GM12878 (cell line): ENCODE data around the gene TGFBRAP1. TPM values are rescaled to one million over a fixed set of nuclear protein-coding genes. Genes with fewer than 3 reads are reported as not detected.

ENCODE experiments used
- ATAC-seq: fragments of 200-7000 bp; cut with Tn5 transposase; 3 replicates; pipeline ENCODE4 v1.9.1; 2020; ENCODE audit warnings: mild to moderate bottlenecking, moderate library complexity
- BruUV-seq: library from RNA; stranded (reverse); fragments of 400-500 nt; replicated peaks from 2 replicates; lab custom pipeline; 2021; lab: Mats Ljungman, UMichigan
- CTCF ChIA-PET: fragments of 300-600 bp; sonication (Branson Sonifier 250); formaldehyde crosslinking; extraction: SDS; loops from one replicate; lab custom pipeline; 2021; ENCODE audit warnings: inconsistent platforms; lab: Yijun Ruan, JAX
- POLR2A ChIA-PET: fragments of 350-600 bp; formaldehyde crosslinking; extraction: SDS; loops from one replicate; lab custom pipeline; 2021; ENCODE audit warnings: inconsistent platforms; lab: Charles Lee
- RAD21 ChIA-PET: fragments of 300-600 bp; sonication (Branson Sonifier 250); formaldehyde crosslinking; loops from one replicate; lab custom pipeline; 2023; ENCODE audit warnings: antibody characterized with exemption; ENCODE audit not compliant: unreplicated experiment; lab: Charles Lee
- SMC1A ChIA-PET: fragments of 300-600 bp; sonication (Branson Sonifier 250); formaldehyde crosslinking; loops from one replicate; lab custom pipeline; 2023; ENCODE audit not compliant: unreplicated experiment, uncharacterized antibody; lab: Charles Lee
- DNase-seq: peaks from one replicate; pipeline ENCODE4 v3.0.0-alpha.2; 2011; ENCODE audit warnings: low read depth, low spot score
- FAIRE-seq: peaks from 3 replicates; lab custom pipeline; 2011; peaks lifted over from hg19 to GRCh38; lab: Jason Lieb, UNC
- H2AFZ ChIP-seq: 2 replicates; pipeline ENCODE4 v1.6.0; 2011; ENCODE audit warnings: low read depth, low read length, control low read depth; ENCODE audit not compliant: control insufficient read depth
- H3K27ac ChIP-seq: 2 replicates; pipeline ENCODE4 v1.5.1; 2011; ENCODE audit warnings: control low read depth; ENCODE audit not compliant: control insufficient read depth, insufficient read depth
- H3K27me3 ChIP-seq, 2 experiments: replicated peaks in 1 of 2; 2 replicates each; pipeline versions ENCODE4 v1.6.0 to v1.6.1; 2011; ENCODE audit warnings: low read length in 1 of 2; ENCODE audit not compliant: control insufficient read depth in 2 of 2, insufficient read depth in 2 of 2
- H3K36me3 ChIP-seq, 2 experiments: 2 replicates each; pipeline ENCODE4 v1.5.1; 2011; ENCODE audit warnings: low read length in 1 of 2; ENCODE audit not compliant: control insufficient read depth in 2 of 2, insufficient read depth in 2 of 2
- H3K4me1 ChIP-seq: 2 replicates; pipeline ENCODE4 v1.6.1; 2011; ENCODE audit warnings: mild to moderate bottlenecking, low read length, moderate library complexity, mixed read lengths; ENCODE audit not compliant: control insufficient read depth, insufficient read depth
- H3K4me2 ChIP-seq: 2 replicates; pipeline ENCODE4 v1.6.0; 2011; ENCODE audit warnings: control low read depth; ENCODE audit not compliant: control insufficient read depth, insufficient read depth
- H3K4me3 ChIP-seq: fragments of 200-600 bp; sonication (generic); 2 replicates; pipeline ENCODE4 v1.5.1; 2016
- H3K79me2 ChIP-seq: 2 replicates; pipeline ENCODE4 v1.6.0; 2011; ENCODE audit warnings: low read length; ENCODE audit not compliant: control insufficient read depth, insufficient read depth
- H3K9ac ChIP-seq: 2 replicates; pipeline ENCODE4 v1.8.0; 2011; ENCODE audit warnings: low read length, control low read depth, mixed read lengths; ENCODE audit not compliant: control insufficient read depth, insufficient read depth
- H3K9me3 ChIP-seq: replicated peaks from 3 replicates; pipeline ENCODE4 v1.5.1; 2011; ENCODE audit warnings: mild to moderate bottlenecking, low read length; ENCODE audit not compliant: control insufficient read depth, insufficient read depth
- H4K20me1 ChIP-seq: 2 replicates; pipeline ENCODE4 v1.6.0; 2011; ENCODE audit not compliant: control insufficient read depth, insufficient read depth
- BACH1 ChIP-seq: fragments of 450-650 bp; IDR thresholded peaks from 2 replicates; pipeline ENCODE4 v1.6.1; 2017; ENCODE audit warnings: mild to moderate bottlenecking, borderline replicate concordance
- BMI1 ChIP-seq: fragments of 450-650 bp; IDR thresholded peaks from 2 replicates; pipeline ENCODE4 v1.6.1; 2016; ENCODE audit warnings: mild to moderate bottlenecking, moderate library complexity, borderline replicate concordance
- CHD1 ChIP-seq: IDR thresholded peaks from 2 replicates; pipeline ENCODE4 v1.6.1; 2012; ENCODE audit warnings: low read depth, low read length, improper control_type of control experiment
- EGR1 ChIP-seq, 2 experiments: IDR thresholded peaks; 1 replicate in 1 of 2; 2 replicates in 1 of 2; pipeline ENCODE4 v1.6.1; 2011 to 2012; ENCODE audit warnings: low read depth in 2 of 2, low read length in 2 of 2, borderline replicate concordance in 1 of 2, mild to moderate bottlenecking in 1 of 2, moderate library complexity in 1 of 2
- KAT2A ChIP-seq: conservative IDR thresholded peaks from 2 replicates; pipeline ENCODE4 v1.6.1; 2011; ENCODE audit warnings: low read depth, low read length; ENCODE audit not compliant: control insufficient read depth
- NFIC ChIP-seq: IDR thresholded peaks from 2 replicates; pipeline ENCODE4 v1.6.1; 2012; ENCODE audit warnings: low read depth, mild to moderate bottlenecking, inconsistent platforms, low read length, moderate library complexity
- NR2C1 ChIP-seq: fragments of 450-650 bp; IDR thresholded peaks from 2 replicates; pipeline ENCODE4 v1.6.1; 2017; ENCODE audit warnings: antibody characterized with exemption, mild to moderate bottlenecking, moderate library complexity
- NRF1 ChIP-seq: conservative IDR thresholded peaks from 2 replicates; pipeline ENCODE4 v1.6.1; 2011; ENCODE audit warnings: mild to moderate bottlenecking, low read depth, low read length, improper control_type of control experiment
- POU2F2 ChIP-seq: IDR thresholded peaks from 3 replicates; pipeline ENCODE4 v1.6.1; 2011; ENCODE audit warnings: low read depth, mild to moderate bottlenecking, low read length, borderline replicate concordance
- RAD51 ChIP-seq: fragments of 450-650 bp; IDR thresholded peaks from 2 replicates; pipeline ENCODE4 v1.6.1; 2016; ENCODE audit warnings: moderate library complexity, mild to moderate bottlenecking, inconsistent platforms
- RB1 ChIP-seq: fragments of 450-650 bp; formaldehyde crosslinking; IDR thresholded peaks from 2 replicates; pipeline ENCODE4 v1.6.1; 2017; ENCODE audit warnings: mild to moderate bottlenecking, borderline replicate concordance
- SREBF1 ChIP-seq: IDR thresholded peaks from 2 replicates; pipeline ENCODE4 v1.6.1; 2012; ENCODE audit warnings: mild to moderate bottlenecking, low read length
- WGBS: methylation state at CpG from one replicate; pipeline ENCODE4 v1.1.6; 2016; ENCODE audit warnings: low lambda C conversion rate; ENCODE audit not compliant: insufficient replicate concordance, insufficient coverage; ENCODE audit errors: missing lambda C conversion rate; 5-methylcytosine and 5-hydroxymethylcytosine counted together
- in situ Hi-C: fragments of 300-500 bp; cut with MboI; formaldehyde crosslinking; loops from 9 replicates; pipeline ENCODE4 v1.14.3; 2018; ENCODE audit warnings: mixed read lengths
- intact Hi-C: fragments of 100-400 bp; cut with micrococcal nuclease; formaldehyde crosslinking; loops from one replicate; pipeline ENCODE4 v1.14.2; 2022; ENCODE audit not compliant: unreplicated experiment
- polyA plus RNA-seq, 11 experiments: library from polyadenylated mRNA; depleted of rRNA in 4 of 11; unstranded in 6 of 11; stranded (reverse) in 5 of 11; fragments of >200 nt; fragmentation: Nextera tagmentation in 4 of 11; fragmentation: Illumina TruSeq in 1 of 11; extraction: Ambion mirVana in 4 of 11; extraction: Trizol in 1 of 11; gene quantifications; 1 replicate in 1 of 11; 2 replicates in 10 of 11; pipeline versions ENCODE4 v1.2.1 to v1.2.3, GENCODE V29; 2011 to 2016; ENCODE audit warnings: inconsistent platforms in 2 of 11, missing spikeins in 2 of 11, low read depth in 1 of 11
- total RNA-seq, 4 experiments: library from RNA; depleted of rRNA in 3 of 4; stranded (reverse); fragments of >200 nt in 3 of 4; fragmentation: Illumina TruSeq in 1 of 4; extraction: Trizol in 1 of 4; gene quantifications; 2 replicates each; pipeline versions ENCODE4 v1.2.1 to v1.2.3, GENCODE V29; 2013 to 2021
- TF ChIP-seq, protein P1 (sequence below): fragments of 450-650 bp; IDR thresholded peaks from 2 replicates; pipeline ENCODE4 v1.6.1; 2017; ENCODE audit warnings: mild to moderate bottlenecking, moderate library complexity
- TF ChIP-seq, protein P2 (sequence below): IDR thresholded peaks from 2 replicates; pipeline ENCODE4 v1.6.1; 2012; ENCODE audit warnings: low read depth, low read length, improper control_type of control experiment
- TF ChIP-seq, protein P3 (sequence below): fragments of 450-650 bp; IDR thresholded peaks from 2 replicates; pipeline ENCODE4 v1.6.1; 2018; ENCODE audit warnings: mild to moderate bottlenecking, low read depth, moderate library complexity; ENCODE audit not compliant: partially characterized antibody
- TF ChIP-seq, protein P4 (sequence below): IDR thresholded peaks from 2 replicates; pipeline ENCODE4 v1.6.1; 2012; ENCODE audit warnings: low read length, inconsistent platforms

TGFBRAP1 gene
- total and polyA plus RNA-seq, 10 of the 15 experiments (the other 5 are each of a cell fraction or from before 2014, with no cell fraction given), result 7.9 to 37.4 (median 23.7) TPM

DNA sequence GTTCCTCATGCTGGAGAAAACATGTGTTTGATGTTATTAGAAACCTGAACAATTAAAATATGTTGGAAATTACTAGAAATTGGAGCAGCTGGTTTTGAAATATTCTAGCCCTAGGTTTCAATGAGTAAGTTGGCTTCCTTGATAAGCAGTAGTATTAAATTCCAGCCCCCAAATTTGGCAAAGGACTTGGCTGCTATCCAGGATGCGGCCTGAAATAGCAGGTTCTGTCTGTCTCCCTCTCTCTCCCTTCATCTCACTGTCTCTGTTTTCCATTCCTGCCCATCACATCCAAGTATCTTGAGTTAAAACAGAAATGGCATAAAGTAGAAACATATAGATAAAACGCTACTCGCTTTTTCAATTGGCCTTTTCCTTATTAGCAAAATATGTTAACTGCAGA, 108.9 kb downstream of the TGFBRAP1 start:
- H3K9me3 ChIP-seq, result no peaks in the 10 kb centered on the region
- ChIA-PET POLR2A (no interaction called here), CTCF (interaction anchor here (1.2 kb wide), 1 partner anchor 15 kb away, joined by 3 read pairs; no protein-coding TSS in a partner anchor), RAD21 (no interaction called here), SMC1A (no interaction called here)
- H3K27ac ChIP-seq, result no peak overlapping the region
- no peaks in the 10 kb centered on the region; a peak in 1 of 4 replicates for H3K27me3 ChIP-seq
- no TSS peak for BruUV-seq
- FAIRE-seq (no peak), ATAC-seq (no peak), DNase-seq (no peak)
- H3K9ac ChIP-seq, result no peak overlapping the region
- H3K4me2 ChIP-seq, result no peak overlapping the region
- intact Hi-C loops (no loop called here), in situ Hi-C loops (no loop called here)
- H2AFZ ChIP-seq, result no peak overlapping the region
- no peaks in the 10 kb centered on the region for H3K4me1 ChIP-seq
- no peaks in the 10 kb centered on the region for H3K36me3 ChIP-seq
- H4K20me1 ChIP-seq, result no peaks in the 10 kb centered on the region
- 20% methylated on average over 3 of the region's 3 CpGs for WGBS
- no peak overlapping the region for H3K4me3 ChIP-seq
- H3K79me2 ChIP-seq, result no peaks in the 10 kb centered on the region
- TF ChIP-seq NRF1 (no peak), POU2F2 (no peak), BACH1 (no peak), NR2C1 (no peak), SREBF1 (no peak), RB1 (no peak), KAT2A (no peak), NFIC (no peak), CHD1 (no peak), RAD51 (no peak), EGR1 (IDR thresholded peaks at IDR 0.05; ENCODE audit: borderline replicate concordance in 1 of 2, low read depth in 2 of 2, low read length in 2 of 2) (no peak), BMI1 (no peak)
- TF ChIP-seq, protein P1, sequence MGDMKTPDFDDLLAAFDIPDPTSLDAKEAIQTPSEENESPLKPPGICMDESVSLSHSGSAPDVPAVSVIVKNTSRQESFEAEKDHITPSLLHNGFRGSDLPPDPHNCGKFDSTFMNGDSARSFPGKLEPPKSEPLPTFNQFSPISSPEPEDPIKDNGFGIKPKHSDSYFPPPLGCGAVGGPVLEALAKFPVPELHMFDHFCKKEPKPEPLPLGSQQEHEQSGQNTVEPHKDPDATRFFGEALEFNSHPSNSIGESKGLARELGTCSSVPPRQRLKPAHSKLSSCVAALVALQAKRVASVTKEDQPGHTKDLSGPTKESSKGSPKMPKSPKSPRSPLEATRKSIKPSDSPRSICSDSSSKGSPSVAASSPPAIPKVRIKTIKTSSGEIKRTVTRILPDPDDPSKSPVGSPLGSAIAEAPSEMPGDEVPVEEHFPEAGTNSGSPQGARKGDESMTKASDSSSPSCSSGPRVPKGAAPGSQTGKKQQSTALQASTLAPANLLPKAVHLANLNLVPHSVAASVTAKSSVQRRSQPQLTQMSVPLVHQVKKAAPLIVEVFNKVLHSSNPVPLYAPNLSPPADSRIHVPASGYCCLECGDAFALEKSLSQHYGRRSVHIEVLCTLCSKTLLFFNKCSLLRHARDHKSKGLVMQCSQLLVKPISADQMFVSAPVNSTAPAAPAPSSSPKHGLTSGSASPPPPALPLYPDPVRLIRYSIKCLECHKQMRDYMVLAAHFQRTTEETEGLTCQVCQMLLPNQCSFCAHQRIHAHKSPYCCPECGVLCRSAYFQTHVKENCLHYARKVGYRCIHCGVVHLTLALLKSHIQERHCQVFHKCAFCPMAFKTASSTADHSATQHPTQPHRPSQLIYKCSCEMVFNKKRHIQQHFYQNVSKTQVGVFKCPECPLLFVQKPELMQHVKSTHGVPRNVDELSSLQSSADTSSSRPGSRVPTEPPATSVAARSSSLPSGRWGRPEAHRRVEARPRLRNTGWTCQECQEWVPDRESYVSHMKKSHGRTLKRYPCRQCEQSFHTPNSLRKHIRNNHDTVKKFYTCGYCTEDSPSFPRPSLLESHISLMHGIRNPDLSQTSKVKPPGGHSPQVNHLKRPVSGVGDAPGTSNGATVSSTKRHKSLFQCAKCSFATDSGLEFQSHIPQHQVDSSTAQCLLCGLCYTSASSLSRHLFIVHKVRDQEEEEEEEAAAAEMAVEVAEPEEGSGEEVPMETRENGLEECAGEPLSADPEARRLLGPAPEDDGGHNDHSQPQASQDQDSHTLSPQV, result no peak
- TF ChIP-seq, protein P2, sequence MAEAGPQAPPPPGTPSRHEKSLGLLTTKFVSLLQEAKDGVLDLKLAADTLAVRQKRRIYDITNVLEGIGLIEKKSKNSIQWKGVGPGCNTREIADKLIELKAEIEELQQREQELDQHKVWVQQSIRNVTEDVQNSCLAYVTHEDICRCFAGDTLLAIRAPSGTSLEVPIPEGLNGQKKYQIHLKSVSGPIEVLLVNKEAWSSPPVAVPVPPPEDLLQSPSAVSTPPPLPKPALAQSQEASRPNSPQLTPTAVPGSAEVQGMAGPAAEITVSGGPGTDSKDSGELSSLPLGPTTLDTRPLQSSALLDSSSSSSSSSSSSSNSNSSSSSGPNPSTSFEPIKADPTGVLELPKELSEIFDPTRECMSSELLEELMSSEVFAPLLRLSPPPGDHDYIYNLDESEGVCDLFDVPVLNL, result no peak
- TF ChIP-seq, protein P3, sequence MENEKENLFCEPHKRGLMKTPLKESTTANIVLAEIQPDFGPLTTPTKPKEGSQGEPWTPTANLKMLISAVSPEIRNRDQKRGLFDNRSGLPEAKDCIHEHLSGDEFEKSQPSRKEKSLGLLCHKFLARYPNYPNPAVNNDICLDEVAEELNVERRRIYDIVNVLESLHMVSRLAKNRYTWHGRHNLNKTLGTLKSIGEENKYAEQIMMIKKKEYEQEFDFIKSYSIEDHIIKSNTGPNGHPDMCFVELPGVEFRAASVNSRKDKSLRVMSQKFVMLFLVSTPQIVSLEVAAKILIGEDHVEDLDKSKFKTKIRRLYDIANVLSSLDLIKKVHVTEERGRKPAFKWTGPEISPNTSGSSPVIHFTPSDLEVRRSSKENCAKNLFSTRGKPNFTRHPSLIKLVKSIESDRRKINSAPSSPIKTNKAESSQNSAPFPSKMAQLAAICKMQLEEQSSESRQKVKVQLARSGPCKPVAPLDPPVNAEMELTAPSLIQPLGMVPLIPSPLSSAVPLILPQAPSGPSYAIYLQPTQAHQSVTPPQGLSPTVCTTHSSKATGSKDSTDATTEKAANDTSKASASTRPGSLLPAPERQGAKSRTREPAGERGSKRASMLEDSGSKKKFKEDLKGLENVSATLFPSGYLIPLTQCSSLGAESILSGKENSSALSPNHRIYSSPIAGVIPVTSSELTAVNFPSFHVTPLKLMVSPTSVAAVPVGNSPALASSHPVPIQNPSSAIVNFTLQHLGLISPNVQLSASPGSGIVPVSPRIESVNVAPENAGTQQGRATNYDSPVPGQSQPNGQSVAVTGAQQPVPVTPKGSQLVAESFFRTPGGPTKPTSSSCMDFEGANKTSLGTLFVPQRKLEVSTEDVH, result no peak
- TF ChIP-seq, protein P4, sequence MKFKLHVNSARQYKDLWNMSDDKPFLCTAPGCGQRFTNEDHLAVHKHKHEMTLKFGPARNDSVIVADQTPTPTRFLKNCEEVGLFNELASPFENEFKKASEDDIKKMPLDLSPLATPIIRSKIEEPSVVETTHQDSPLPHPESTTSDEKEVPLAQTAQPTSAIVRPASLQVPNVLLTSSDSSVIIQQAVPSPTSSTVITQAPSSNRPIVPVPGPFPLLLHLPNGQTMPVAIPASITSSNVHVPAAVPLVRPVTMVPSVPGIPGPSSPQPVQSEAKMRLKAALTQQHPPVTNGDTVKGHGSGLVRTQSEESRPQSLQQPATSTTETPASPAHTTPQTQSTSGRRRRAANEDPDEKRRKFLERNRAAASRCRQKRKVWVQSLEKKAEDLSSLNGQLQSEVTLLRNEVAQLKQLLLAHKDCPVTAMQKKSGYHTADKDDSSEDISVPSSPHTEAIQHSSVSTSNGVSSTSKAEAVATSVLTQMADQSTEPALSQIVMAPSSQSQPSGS, result no peak
